ENCODE data around the gene RFX3.

DNA sequence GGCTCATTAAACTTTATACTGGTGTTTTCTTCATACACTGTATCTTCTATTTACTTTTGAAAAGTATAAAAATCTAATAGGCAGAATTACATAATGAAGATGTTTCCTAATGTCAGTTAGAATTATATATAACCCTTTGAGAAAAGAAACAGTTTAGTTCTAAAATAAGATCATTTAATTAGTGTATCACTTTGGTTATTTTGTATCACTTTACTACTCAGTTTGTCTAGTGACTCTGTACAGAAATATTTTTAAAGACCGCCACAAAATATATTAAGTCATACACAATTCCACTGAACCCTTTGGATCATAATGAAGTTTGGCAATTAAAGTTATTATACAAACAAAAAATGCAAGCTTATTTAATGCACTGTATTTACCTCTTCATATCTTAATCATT lies 15.0 kb downstream of the RFX3 start:
- no peak for TF ChIP-seq CTCF (conservative IDR thresholded peaks at IDR 0.05; ENCODE audit: low read depth, low read length)
- TF ChIP-seq EZH2 (IDR thresholded peaks at IDR 0.05; ENCODE audit: low read length, unreplicated experiment), result no peak
- no peak for TF ChIP-seq EZH2phosphoT487 (IDR thresholded peaks at IDR 0.05; ENCODE audit: borderline replicate concordance, low read length)
